ENCODE data around the gene TUBB6. TPM values are rescaled to one million over a fixed set of nuclear protein-coding genes. Genes with fewer than 3 reads are reported as not detected.

TUBB6 gene
- total RNA-seq, 1 donor from 2014 or later, result 110 TPM

DNA sequence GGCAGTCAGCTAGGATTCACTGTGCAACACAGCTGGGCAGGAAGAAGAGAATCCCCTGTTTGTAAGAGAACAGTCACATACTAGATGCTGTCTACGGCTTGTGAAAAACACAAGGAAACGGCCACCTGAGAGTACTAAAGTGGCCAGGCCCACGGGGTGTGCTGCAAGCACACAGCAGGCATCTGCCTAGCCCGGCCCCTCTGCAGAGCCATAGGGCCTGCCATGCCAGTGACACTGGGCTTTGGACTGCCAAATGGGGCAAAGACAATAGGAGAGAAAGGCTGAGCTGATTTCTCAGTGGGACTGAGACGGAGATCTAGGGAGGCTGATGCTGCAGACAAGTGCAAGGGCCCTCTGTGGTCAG is 10.3 kb downstream of the TUBB6 start:
- ATAC-seq, result peak; percentile 32
- DNase-seq, result no peak
- Histone ChIP-seq H3K27ac (no peak overlapping the region), H3K9me3 (no peaks in the 10 kb centered on the region), H3K27me3 (no peaks in the 10 kb centered on the region), H3K36me3 (peaks cover 58% of the 10 kb centered on the region), H3K4me3 (no peak overlapping the region), H3K4me1 (peaks cover 20% of the 10 kb centered on the region)
- intact Hi-C loops (cut with DNase I), result no loop called here
- TF ChIP-seq, protein P1, sequence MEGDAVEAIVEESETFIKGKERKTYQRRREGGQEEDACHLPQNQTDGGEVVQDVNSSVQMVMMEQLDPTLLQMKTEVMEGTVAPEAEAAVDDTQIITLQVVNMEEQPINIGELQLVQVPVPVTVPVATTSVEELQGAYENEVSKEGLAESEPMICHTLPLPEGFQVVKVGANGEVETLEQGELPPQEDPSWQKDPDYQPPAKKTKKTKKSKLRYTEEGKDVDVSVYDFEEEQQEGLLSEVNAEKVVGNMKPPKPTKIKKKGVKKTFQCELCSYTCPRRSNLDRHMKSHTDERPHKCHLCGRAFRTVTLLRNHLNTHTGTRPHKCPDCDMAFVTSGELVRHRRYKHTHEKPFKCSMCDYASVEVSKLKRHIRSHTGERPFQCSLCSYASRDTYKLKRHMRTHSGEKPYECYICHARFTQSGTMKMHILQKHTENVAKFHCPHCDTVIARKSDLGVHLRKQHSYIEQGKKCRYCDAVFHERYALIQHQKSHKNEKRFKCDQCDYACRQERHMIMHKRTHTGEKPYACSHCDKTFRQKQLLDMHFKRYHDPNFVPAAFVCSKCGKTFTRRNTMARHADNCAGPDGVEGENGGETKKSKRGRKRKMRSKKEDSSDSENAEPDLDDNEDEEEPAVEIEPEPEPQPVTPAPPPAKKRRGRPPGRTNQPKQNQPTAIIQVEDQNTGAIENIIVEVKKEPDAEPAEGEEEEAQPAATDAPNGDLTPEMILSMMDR (IDR thresholded peaks at IDR 0.05), result no peak

- no peak overlapping the region for H3K27ac ChIP-seq
- TF ChIP-seq, protein P1 (IDR thresholded peaks at IDR 0.05), result no peak
- H3K36me3 ChIP-seq, result peaks cover 58% of the 10 kb centered on the region
- no peak overlapping the region for H3K4me3 ChIP-seq
- intact Hi-C loops (cut with DNase I), result no loop called here
- DNase-seq (no peak), ATAC-seq (no peak)
- peaks cover 20% of the 10 kb centered on the region for H3K4me1 ChIP-seq
- no peaks in the 10 kb centered on the region for H3K27me3 ChIP-seq
- H3K9me3 ChIP-seq, result no peaks in the 10 kb centered on the region
Measured at GRCh38 chr18:12318857-12319256, 10.8 kb downstream of the TUBB6 start.

- no peaks in the 10 kb centered on the region for H3K27me3 ChIP-seq
- intact Hi-C loops (cut with DNase I), result no loop called here
- H3K4me3 ChIP-seq, result no peak overlapping the region
- ATAC-seq (no peak), DNase-seq (no peak)
- no peaks in the 10 kb centered on the region for H3K9me3 ChIP-seq
- H3K27ac ChIP-seq, result no peak overlapping the region
- H3K4me1 ChIP-seq, result peaks cover 17% of the 10 kb centered on the region
- H3K36me3 ChIP-seq, result peaks cover 62% of the 10 kb centered on the region
- TF ChIP-seq, protein P1 (IDR thresholded peaks at IDR 0.05), result no peak
Measured at GRCh38 chr18:12321333-12321732, 13.3 kb downstream of the TUBB6 start.

- Histone ChIP-seq H3K27ac (no peak overlapping the region), H3K27me3 (no peaks in the 10 kb centered on the region), H3K4me3 (no peak overlapping the region), H3K4me1 (no peaks in the 10 kb centered on the region), H3K36me3 (peaks cover 85% of the 10 kb centered on the region), H3K9me3 (no peaks in the 10 kb centered on the region)
- ATAC-seq (no peak), DNase-seq (peak; percentile 63)
- intact Hi-C loops (cut with DNase I), result no loop called here
- TF ChIP-seq, protein P1 (IDR thresholded peaks at IDR 0.05), result no peak
Measured at GRCh38 chr18:12324991-12325725, 17.1 kb downstream of the TUBB6 start.

DNA sequence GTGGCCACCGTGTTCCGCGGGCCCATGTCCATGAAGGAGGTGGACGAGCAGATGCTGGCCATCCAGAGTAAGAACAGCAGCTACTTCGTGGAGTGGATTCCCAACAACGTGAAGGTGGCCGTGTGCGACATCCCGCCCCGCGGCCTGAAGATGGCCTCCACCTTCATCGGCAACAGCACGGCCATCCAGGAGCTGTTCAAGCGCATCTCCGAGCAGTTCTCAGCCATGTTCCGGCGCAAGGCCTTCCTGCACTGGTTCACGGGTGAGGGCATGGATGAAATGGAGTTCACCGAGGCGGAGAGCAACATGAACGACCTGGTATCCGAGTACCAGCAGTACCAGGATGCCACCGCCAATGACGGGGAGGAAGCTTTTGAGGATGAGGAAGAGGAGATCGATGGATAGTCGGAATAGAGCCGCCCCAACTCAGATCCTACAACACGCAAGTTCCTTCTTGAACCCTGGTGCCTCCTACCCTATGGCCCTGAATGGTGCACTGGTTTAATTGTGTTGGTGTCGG is 17.7 kb downstream of the TUBB6 start:
- Histone ChIP-seq H3K4me1 (no peaks in the 10 kb centered on the region), H3K4me3 (no peak overlapping the region), H3K27ac (no peak overlapping the region), H3K36me3 (peaks cover 79% of the 10 kb centered on the region), H3K27me3 (no peaks in the 10 kb centered on the region), H3K9me3 (no peaks in the 10 kb centered on the region)
- intact Hi-C loops (cut with DNase I), result no loop called here
- TF ChIP-seq, protein P1 (IDR thresholded peaks at IDR 0.05), result no peak
- no peak for DNase-seq
- ATAC-seq, result no peak
